Keratinocyte (primary cell): Measurements from ENCODE around the gene CCDC85C. TPM values are rescaled to one million over a fixed set of nuclear protein-coding genes. Genes with fewer than 3 reads are reported as not detected.

ENCODE experiments used
- DNase-seq: peaks from one replicate; pipeline ENCODE4 v3.0.0-alpha.2; 2011; ENCODE audit warnings: low read depth, missing footprints, low spot score
- FAIRE-seq: peaks from 2 replicates; lab custom pipeline; 2011; peaks lifted over from hg19 to GRCh38; lab: Jason Lieb, UNC
- H2AFZ ChIP-seq: 2 replicates; pipeline ENCODE4 v1.6.0; 2012; ENCODE audit warnings: low read length, control low read depth, inconsistent platforms; ENCODE audit not compliant: control insufficient read depth
- H3K27ac ChIP-seq: 2 replicates; pipeline ENCODE4 v1.5.1; 2011; ENCODE audit warnings: low read length; ENCODE audit not compliant: control insufficient read depth, insufficient read depth
- H3K27me3 ChIP-seq: 3 replicates; pipeline ENCODE4 v1.6.0; 2011; ENCODE audit warnings: low read length; ENCODE audit not compliant: control insufficient read depth, insufficient read depth; ENCODE audit errors: extremely low read depth
- H3K36me3 ChIP-seq, 2 experiments: 2 replicates in 1 of 2; 3 replicates in 1 of 2; pipeline ENCODE4 v1.5.1; 2011; ENCODE audit warnings: low read length in 2 of 2, mild to moderate bottlenecking in 1 of 2; ENCODE audit not compliant: control insufficient read depth in 2 of 2, insufficient read depth in 2 of 2; ENCODE audit errors: extremely low read depth in 1 of 2
- H3K4me1 ChIP-seq: 3 replicates; pipeline ENCODE4 v1.5.1; 2011; ENCODE audit warnings: low read length; ENCODE audit not compliant: control insufficient read depth, insufficient read depth; ENCODE audit errors: extremely low read depth
- H3K4me2 ChIP-seq: 3 replicates; pipeline ENCODE4 v1.6.0; 2011; ENCODE audit warnings: low read depth, low read length; ENCODE audit not compliant: control insufficient read depth, insufficient read depth; ENCODE audit errors: extremely low read depth
- H3K4me3 ChIP-seq, 3 experiments: fragments of 200-600 bp in 1 of 3; sonication (generic) in 1 of 3; 2 replicates in 2 of 3; 3 replicates in 1 of 3; pipeline ENCODE4 v1.5.1; 2011 to 2016; ENCODE audit warnings: low read length in 3 of 3, mild to moderate bottlenecking in 3 of 3, control low read depth in 2 of 3, inconsistent platforms in 1 of 3, low read depth in 1 of 3, mixed read lengths in 1 of 3, mixed run types in 1 of 3, moderate library complexity in 1 of 3; ENCODE audit not compliant: control insufficient read depth in 2 of 3, insufficient read depth in 2 of 3; ENCODE audit errors: extremely low read depth in 1 of 3
- H3K79me2 ChIP-seq: 2 replicates; pipeline ENCODE4 v1.6.0; 2012; ENCODE audit warnings: low read length; ENCODE audit not compliant: control insufficient read depth, insufficient read depth
- H3K9ac ChIP-seq: 3 replicates; pipeline ENCODE4 v1.6.0; 2011; ENCODE audit warnings: low read length; ENCODE audit not compliant: control insufficient read depth, insufficient read depth; ENCODE audit errors: extremely low read depth
- H3K9me1 ChIP-seq: 3 replicates; pipeline ENCODE4 v1.6.0; 2011; ENCODE audit warnings: low read length; ENCODE audit not compliant: control insufficient read depth, insufficient read depth; ENCODE audit errors: extremely low read depth
- H3K9me3 ChIP-seq: 2 replicates; pipeline ENCODE4 v1.5.1; 2012; ENCODE audit warnings: low read depth, low read length; ENCODE audit not compliant: control insufficient read depth
- H4K20me1 ChIP-seq: 3 replicates; pipeline ENCODE4 v1.6.0; 2011; ENCODE audit warnings: low read length; ENCODE audit not compliant: control insufficient read depth, insufficient read depth; ENCODE audit errors: extremely low read depth
- EZH2 ChIP-seq: IDR thresholded peaks from one replicate; pipeline ENCODE4 v1.6.1; 2012; ENCODE audit warnings: inconsistent platforms, mild to moderate bottlenecking, low read length, moderate library complexity
- dilution Hi-C: fragments of 300-500 bp; cut with MboI; formaldehyde crosslinking; loops from one replicate; pipeline ENCODE4 v1.7.0; 2020; ENCODE audit warnings: low sequenced_read_pairs; ENCODE audit not compliant: extremely low pct_ligation_motif_present
- polyA plus RNA-seq, 5 experiments: library from polyadenylated mRNA; depleted of rRNA in 3 of 5; stranded (reverse) in 3 of 5; stranded (forward) in 1 of 5; unstranded in 1 of 5; fragments of >200 nt; gene quantifications; 1 replicate in 1 of 5; 2 replicates in 3 of 5; 3 replicates in 1 of 5; pipeline versions ENCODE4 v1.2.1 to v1.2.3, GENCODE V29; 2011 to 2012; ENCODE audit warnings: missing spikeins in 2 of 5, low read depth in 1 of 5, low replicate concordance in 1 of 5
- TF ChIP-seq, protein P1 (sequence below), 3 experiments: IDR thresholded peaks in 1 of 3; conservative IDR thresholded peaks in 1 of 3; optimal IDR thresholded peaks in 1 of 3; 2 replicates in 2 of 3; 3 replicates in 1 of 3; pipeline versions ENCODE3 to v1.5.1; 2011; ENCODE audit warnings: low read length in 3 of 3, mild to moderate bottlenecking in 3 of 3, moderate library complexity in 2 of 3, control low read depth in 1 of 3, inconsistent platforms in 1 of 3; ENCODE audit not compliant: insufficient read depth in 2 of 3; ENCODE audit errors: extremely low read depth in 1 of 3

CCDC85C gene
- polyA plus RNA-seq, 1 donor (not counting 4 experiments of a cell fraction or from before 2014, with no cell fraction given), result 13.2 TPM

DNA sequence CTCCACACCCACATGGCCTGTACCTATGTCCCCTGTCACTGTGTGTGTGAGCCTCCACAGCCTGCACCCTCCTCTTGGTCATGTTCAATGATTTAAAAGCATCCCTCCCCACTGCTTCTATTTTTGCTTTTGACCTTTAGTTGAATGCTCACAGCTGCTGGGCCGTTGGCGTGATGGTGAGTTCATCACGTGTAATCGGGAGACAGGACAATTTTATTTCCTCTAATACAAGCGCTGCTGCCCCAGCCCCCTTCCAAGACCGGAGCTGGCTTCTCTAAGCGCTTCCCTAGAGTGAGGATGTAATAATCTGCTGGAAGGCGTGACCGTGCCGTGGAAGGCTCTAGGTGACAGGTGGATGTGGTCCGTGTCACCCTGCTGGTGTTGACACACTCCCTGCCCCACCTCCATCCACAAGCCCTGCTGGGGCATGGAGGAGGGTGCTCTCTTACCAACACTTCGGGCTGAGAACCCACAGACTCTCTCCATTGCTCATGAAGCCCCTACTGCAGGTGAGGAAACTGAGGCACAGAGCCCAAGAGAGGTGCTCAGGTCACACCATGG, 25.4 kb downstream of the CCDC85C start:
- dilution Hi-C loops, result no loop called here
- TF ChIP-seq EZH2, result no peak
- TF ChIP-seq, protein P1, sequence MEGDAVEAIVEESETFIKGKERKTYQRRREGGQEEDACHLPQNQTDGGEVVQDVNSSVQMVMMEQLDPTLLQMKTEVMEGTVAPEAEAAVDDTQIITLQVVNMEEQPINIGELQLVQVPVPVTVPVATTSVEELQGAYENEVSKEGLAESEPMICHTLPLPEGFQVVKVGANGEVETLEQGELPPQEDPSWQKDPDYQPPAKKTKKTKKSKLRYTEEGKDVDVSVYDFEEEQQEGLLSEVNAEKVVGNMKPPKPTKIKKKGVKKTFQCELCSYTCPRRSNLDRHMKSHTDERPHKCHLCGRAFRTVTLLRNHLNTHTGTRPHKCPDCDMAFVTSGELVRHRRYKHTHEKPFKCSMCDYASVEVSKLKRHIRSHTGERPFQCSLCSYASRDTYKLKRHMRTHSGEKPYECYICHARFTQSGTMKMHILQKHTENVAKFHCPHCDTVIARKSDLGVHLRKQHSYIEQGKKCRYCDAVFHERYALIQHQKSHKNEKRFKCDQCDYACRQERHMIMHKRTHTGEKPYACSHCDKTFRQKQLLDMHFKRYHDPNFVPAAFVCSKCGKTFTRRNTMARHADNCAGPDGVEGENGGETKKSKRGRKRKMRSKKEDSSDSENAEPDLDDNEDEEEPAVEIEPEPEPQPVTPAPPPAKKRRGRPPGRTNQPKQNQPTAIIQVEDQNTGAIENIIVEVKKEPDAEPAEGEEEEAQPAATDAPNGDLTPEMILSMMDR (optimal IDR thresholded peaks at IDR 0.05 in 1 of 3, IDR thresholded peaks at IDR 0.05 in 1 of 3, conservative IDR thresholded peaks at IDR 0.05 in 1 of 3; ENCODE audit: extremely low read depth in 1 of 3, insufficient read depth in 2 of 3, low read length in 3 of 3), result no peak
- Histone ChIP-seq H3K9me3 (no peaks in the 10 kb centered on the region), H3K4me2 (peak overlapping the region; percentile 82), H3K27me3 (no peaks in the 10 kb centered on the region), H2AFZ (no peak overlapping the region), H4K20me1 (no peaks in the 10 kb centered on the region), H3K9ac (peak overlapping the region; percentile 76), H3K79me2 (peaks cover 74% of the 10 kb centered on the region), H3K4me1 (peaks cover 72% of the 10 kb centered on the region), H3K4me3 (peak overlapping the region in 2 of 3 experiments; percentile 48 to 55), H3K9me1 (peaks cover 6% of the 10 kb centered on the region), H3K36me3 (peaks cover 0 to 8% of the 10 kb centered on the region in 2 experiments), H3K27ac (peak overlapping the region; percentile 88)
- no peak for FAIRE-seq
- no peak for DNase-seq

DNA sequence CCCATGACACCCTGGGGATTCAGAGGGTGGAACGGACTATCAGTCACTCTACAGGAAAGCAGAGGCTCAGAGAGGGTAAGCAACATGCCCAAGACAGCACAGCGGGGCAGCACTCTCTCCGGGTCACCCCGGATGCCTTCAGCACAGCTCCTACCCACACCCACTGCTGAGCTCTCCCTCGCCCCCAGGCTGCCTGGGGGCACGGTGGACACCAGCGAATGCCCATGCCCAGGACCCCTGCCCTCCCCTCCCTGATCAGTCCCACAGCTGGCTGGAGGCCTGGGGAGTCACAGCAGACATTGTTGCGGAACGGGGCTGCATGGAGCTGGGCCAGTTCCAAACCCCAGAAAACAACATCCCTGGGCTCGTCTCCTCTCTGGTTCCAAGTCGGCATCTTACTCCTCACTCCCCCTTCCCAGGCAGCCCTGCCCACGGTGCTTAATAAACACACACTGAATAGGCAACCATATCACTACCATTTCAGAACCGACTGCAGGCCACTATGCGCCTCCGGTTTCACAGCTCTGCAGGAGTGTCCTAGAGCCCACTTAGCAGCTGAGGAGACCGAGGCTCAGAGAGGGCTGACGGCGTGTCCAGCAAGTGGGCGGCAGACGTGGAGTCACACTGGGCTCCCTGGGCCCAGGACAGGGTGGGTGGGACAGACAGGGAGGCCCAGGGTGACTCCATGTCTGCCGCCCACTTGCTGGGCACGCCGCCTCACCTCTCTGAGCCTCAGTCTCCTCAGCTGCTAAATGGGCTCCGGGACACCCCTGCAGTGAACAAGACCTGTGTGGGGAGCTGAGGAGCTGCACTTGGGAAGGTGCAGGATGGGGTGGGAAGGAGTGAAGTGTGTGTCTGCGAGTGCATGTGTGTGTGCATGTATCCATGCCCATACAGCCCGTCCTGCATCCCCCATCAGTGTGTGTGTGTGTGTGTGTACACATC, 27.0 kb downstream of the CCDC85C start:
- Histone ChIP-seq H3K4me3 (no peak overlapping the region), H3K9me3 (no peaks in the 10 kb centered on the region), H3K27ac (peak overlapping the region; percentile 36), H3K9me1 (peaks cover 6% of the 10 kb centered on the region), H3K79me2 (peaks cover 83% of the 10 kb centered on the region), H4K20me1 (no peaks in the 10 kb centered on the region), H3K36me3 (peaks cover 0 to 4% of the 10 kb centered on the region in 2 experiments), H3K9ac (peak overlapping the region; percentile 22), H2AFZ (no peak overlapping the region), H3K4me1 (peaks cover 72% of the 10 kb centered on the region), H3K4me2 (peak overlapping the region; percentile 27), H3K27me3 (no peaks in the 10 kb centered on the region)
- no peak for TF ChIP-seq EZH2
- TF ChIP-seq, protein P1 (optimal IDR thresholded peaks at IDR 0.05 in 1 of 3, IDR thresholded peaks at IDR 0.05 in 1 of 3, conservative IDR thresholded peaks at IDR 0.05 in 1 of 3; ENCODE audit: extremely low read depth in 1 of 3, insufficient read depth in 2 of 3, low read length in 3 of 3), result no peak
- FAIRE-seq, result peak; percentile 13
- DNase-seq, result no peak
- dilution Hi-C loops, result no loop called here
